ENCODE results near the gene HMCN1.
"Not testable (repeated sequence)": the region's sequence is repeated elsewhere in the genome, so short reads cannot be mapped to it uniquely, and the experiment has no call there.

HMCN1 gene

GRCh38 chr1:185742403-185742802 is 8.2 kb downstream of the HMCN1 start:
- no peak for DNase-seq

- no peak for DNase-seq
These were observed 11.0 kb downstream of the HMCN1 start for GRCh38 chr1:185745165-185745564.

- no peak for DNase-seq
These were observed 24.9 kb downstream of the HMCN1 start for GRCh38 chr1:185759061-185759460.

- DNase-seq: no peak
These were observed 27.6 kb downstream of the HMCN1 start for GRCh38 chr1:185761841-185762240.

GRCh38 chr1:185767508-185768120 is 33.4 kb downstream of the HMCN1 start:
- no peak for DNase-seq

GRCh38 chr1:185768371-185768770 is 34.2 kb downstream of the HMCN1 start:
- DNase-seq: no peak

GRCh38 chr1:185769136-185769535 is 34.9 kb downstream of the HMCN1 start:
- DNase-seq: no peak

GRCh38 chr1:185774394-185774793 is 40.2 kb downstream of the HMCN1 start:
- DNase-seq: no peak

GRCh38 chr1:185775501-185775900 is 41.3 kb downstream of the HMCN1 start:
- no peak for DNase-seq

- DNase-seq: no peak
These were observed 42.3 kb downstream of the HMCN1 start for GRCh38 chr1:185776522-185776921.

GRCh38 chr1:185783860-185784259 is 49.7 kb downstream of the HMCN1 start:
- not testable (repeated sequence) for DNase-seq

- no peak for DNase-seq
These were observed 51.4 kb downstream of the HMCN1 start for GRCh38 chr1:185785586-185785985.

- no peak for DNase-seq
These were observed 52.3 kb downstream of the HMCN1 start for GRCh38 chr1:185786524-185786923.

GRCh38 chr1:185787238-185787637 is 53.0 kb downstream of the HMCN1 start:
- DNase-seq: no peak

GRCh38 chr1:185788386-185788785 is 54.2 kb downstream of the HMCN1 start:
- DNase-seq: no peak

- DNase-seq: no peak
These were observed 55.5 kb downstream of the HMCN1 start for GRCh38 chr1:185789501-185790193.

GRCh38 chr1:185790194-185790735 is 56.1 kb downstream of the HMCN1 start:
- DNase-seq: no peak

- DNase-seq: no peak
These were observed 57.8 kb downstream of the HMCN1 start for GRCh38 chr1:185792040-185792439.

- not testable (repeated sequence) for DNase-seq
These were observed 60.3 kb downstream of the HMCN1 start for GRCh38 chr1:185794495-185794894.

- DNase-seq: no peak
These were observed 61.0 kb downstream of the HMCN1 start for GRCh38 chr1:185795181-185795580.

GRCh38 chr1:185798505-185798904 is 64.3 kb downstream of the HMCN1 start:
- DNase-seq: no peak

- no peak for DNase-seq
These were observed 69.0 kb downstream of the HMCN1 start for GRCh38 chr1:185803241-185803640.

GRCh38 chr1:185804206-185804605 is 70.0 kb downstream of the HMCN1 start:
- DNase-seq: no peak

GRCh38 chr1:185804608-185805007 is 70.4 kb downstream of the HMCN1 start:
- no peak for DNase-seq

- DNase-seq: no peak
These were observed 73.1 kb downstream of the HMCN1 start for GRCh38 chr1:185807275-185807674.
